ENCODE results near the gene MAGED4B.
"Not testable (repeated sequence)": the region's sequence is repeated elsewhere in the genome, so short reads cannot be mapped to it uniquely, and the experiment has no call there.

The MAGED4B gene

GRCh38 chrX:52068666-52069640, at the start of gene MAGED4B:
MAGED4B (minus strand) TSS chrX:52069183; CDS start chrX:52068172, 1,011 bp downstream.
- DNase-seq (ENCODE audit: low read depth, low spot score): not testable (repeated sequence)

- DNase-seq (ENCODE audit: low read depth, low spot score): no peak
Measured at GRCh38 chrX:52118262-52118661, 49.3 kb upstream of the MAGED4B start.

- DNase-seq (ENCODE audit: low read depth, low spot score): no peak
Measured at GRCh38 chrX:52082578-52082977, 13.6 kb upstream of the MAGED4B start.

- no peak for DNase-seq (ENCODE audit: low read depth, low spot score)
Measured at GRCh38 chrX:52078131-52078530, 9.1 kb upstream of the MAGED4B start.

GRCh38 chrX:52042288-52042687, 26.7 kb downstream of the MAGED4B start:
- not testable (repeated sequence) for DNase-seq (ENCODE audit: low read depth, low spot score)

GRCh38 chrX:52034211-52034610, 34.8 kb downstream of the MAGED4B start:
- DNase-seq (ENCODE audit: low read depth, low spot score): no peak

GRCh38 chrX:52031371-52031770, 37.6 kb downstream of the MAGED4B start:
- no peak for DNase-seq (ENCODE audit: low read depth, low spot score)

GRCh38 chrX:52015794-52016193, 53.2 kb downstream of the MAGED4B start:
- no peak for DNase-seq (ENCODE audit: low read depth, low spot score)

Measured in activated naive CD8-positive, alpha-beta T cell treated with anti-CD3 and anti-CD28 coated beads, Interleukin-2, amount 50 U/mL, for 16 hours (primary cell).